Stomach (tissue), 9 donors: Measurements from ENCODE around the gene GGCX. TPM values are rescaled to one million over a fixed set of nuclear protein-coding genes. Genes with fewer than 3 reads are reported as not detected.
A peak's percentile ranks its signal among the peaks of the same experiment; 100 is the strongest.

ENCODE experiments used
- DNase-seq, 2 donors: peaks; one replicate each; pipeline versions ENCODE4 v3.0.0 to v3.0.0-alpha.2; 2013 to 2019
- H3K27ac ChIP-seq, 5 donors: fragments of 200-600 bp in 4 of 5; sonication (generic) in 4 of 5; one replicate each; pipeline ENCODE4 v1.5.1; 2013 to 2019; ENCODE audit warnings: mild to moderate bottlenecking in 1 of 5, moderate library complexity in 1 of 5
- H3K27me3 ChIP-seq, 3 donors: fragments of 200-600 bp; sonication (generic); one replicate each; pipeline ENCODE4 v1.5.1; 2017 to 2019; ENCODE audit warnings: mixed run types in 1 of 3
- H3K36me3 ChIP-seq, 4 donors: fragments of 200-600 bp; sonication (generic); 1 replicate in 3 of 4; 2 replicates in 1 of 4; pipeline ENCODE4 v1.5.1; 2016 to 2019
- H3K4me1 ChIP-seq, 4 donors: fragments of 200-600 bp; sonication (generic); one replicate each; pipeline ENCODE4 v1.5.1; 2016 to 2019
- H3K4me3 ChIP-seq, 4 donors: fragments of 200-600 bp; sonication (generic) in 3 of 4; one replicate each; pipeline ENCODE4 v1.5.1; 2016 to 2019; ENCODE audit warnings: mild to moderate bottlenecking in 1 of 4
- H3K9me3 ChIP-seq, 4 donors: fragments of 200-600 bp; sonication (generic); one replicate each; pipeline ENCODE4 v1.5.1; 2016 to 2019
- EP300 ChIP-seq: sonication (generic); formaldehyde crosslinking; IDR thresholded peaks from one replicate; pipeline ENCODE4 v1.6.1; 2017; ENCODE audit warnings: antibody characterized with exemption
- POLR2A ChIP-seq, 4 donors: fragments of 450-650 bp; IDR thresholded peaks; one replicate each; pipeline ENCODE4 v1.6.1; 2016; ENCODE audit warnings: antibody characterized with exemption in 4 of 4, control low read depth in 2 of 4, mild to moderate bottlenecking in 1 of 4, moderate library complexity in 1 of 4
- POLR2AphosphoS5 ChIP-seq, 3 donors: sonication (generic); formaldehyde crosslinking; IDR thresholded peaks; one replicate each; pipeline ENCODE4 v1.6.1; 2016; ENCODE audit warnings: antibody characterized with exemption in 3 of 3
- WGBS, 5 donors: extraction: QIAGEN DNeasy Blood & Tissue Kit in 3 of 5; methylation state at CpG; one replicate each; pipeline versions ENCODE4 v1.1.5 to v1.1.7; 2013 to 2018; 5-methylcytosine and 5-hydroxymethylcytosine counted together
- intact Hi-C: fragments of 100-400 bp; cut with DNase I; formaldehyde crosslinking; loops from one replicate; pipeline ENCODE4 v1.15.1; 2023; ENCODE audit warnings: low total_unique reads
- polyA plus RNA-seq, 3 donors: library from polyadenylated mRNA; stranded (reverse); fragments of 200-250 nt; gene quantifications; one replicate each; pipeline ENCODE4 v1.2.3, GENCODE V29; 2013
- total RNA-seq, 5 donors: library from RNA; depleted of rRNA; stranded (reverse); fragments of >200 nt; gene quantifications; one replicate each; pipeline versions ENCODE4 v1.1.0 to v1.2.3, GENCODE V29; 2014 to 2016
- TF ChIP-seq, protein P1 (sequence below), 7 experiments: fragments of 450-650 bp in 4 of 7; fragments of 200-600 bp in 3 of 7; sonication (generic) in 3 of 7; IDR thresholded peaks; one replicate each; pipeline ENCODE4 v1.5.1; 2016 to 2019; ENCODE audit warnings: antibody characterized with exemption in 7 of 7, control low read depth in 2 of 7, mild to moderate bottlenecking in 1 of 7
- donor health status: healthy with polysubstance abuse.
- donor health status: Bipolar disorder and iron deficiency.
- donor health status: healthy.

Gene GGCX
- total and polyA plus RNA-seq, 8 donors = 5.2 to 87.5 (median 15.9) TPM

DNA sequence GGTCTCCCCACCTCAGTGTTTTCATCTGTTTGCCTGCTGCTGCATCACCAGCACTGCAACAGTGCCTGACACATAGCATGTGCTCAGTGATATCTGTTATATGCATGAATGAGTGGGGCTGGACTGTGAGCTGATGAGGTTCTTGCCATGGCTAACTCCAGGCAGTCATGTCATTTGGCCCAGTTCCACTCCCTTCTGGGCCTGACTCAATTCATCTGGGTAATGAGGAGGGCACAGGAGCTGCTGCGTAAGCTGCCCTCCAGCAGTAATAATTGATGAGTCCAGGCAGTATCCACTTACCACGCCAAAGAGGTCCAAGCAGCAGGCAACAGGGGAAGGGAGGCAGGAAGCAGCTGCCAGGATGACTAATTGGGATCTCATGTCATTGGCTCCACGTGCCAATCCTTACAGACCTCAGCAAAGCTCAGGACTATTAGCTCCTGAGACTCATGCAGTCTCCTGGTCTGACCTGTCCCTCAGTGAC, 56.5 kb downstream of the GGCX start:
- peak overlapping the region in 4 of 5 donors; percentile 62 to 75 (median 71) for H3K27ac ChIP-seq

GRCh38 chr2:85503851-85504777, 57.2 kb downstream of the GGCX start:
- intact Hi-C loops = no loop called here
- Histone ChIP-seq H3K36me3 (no peaks in the 10 kb centered on the region), H3K27me3 (no peaks in the 10 kb centered on the region), H3K9me3 (no peaks in the 10 kb centered on the region), H3K4me1 (peaks cover 18 to 69% (median 39%) of the 10 kb centered on the region in 4 donors), H3K4me3 (no peak overlapping the region), H3K27ac (peak overlapping the region; percentile 42 to 75 (median 70))
- peak in 1 of 2 donors; percentile 7 for DNase-seq
- no peak for TF ChIP-seq POLR2AphosphoS5 (IDR thresholded peaks at IDR 0.05)
- TF ChIP-seq, protein P1, sequence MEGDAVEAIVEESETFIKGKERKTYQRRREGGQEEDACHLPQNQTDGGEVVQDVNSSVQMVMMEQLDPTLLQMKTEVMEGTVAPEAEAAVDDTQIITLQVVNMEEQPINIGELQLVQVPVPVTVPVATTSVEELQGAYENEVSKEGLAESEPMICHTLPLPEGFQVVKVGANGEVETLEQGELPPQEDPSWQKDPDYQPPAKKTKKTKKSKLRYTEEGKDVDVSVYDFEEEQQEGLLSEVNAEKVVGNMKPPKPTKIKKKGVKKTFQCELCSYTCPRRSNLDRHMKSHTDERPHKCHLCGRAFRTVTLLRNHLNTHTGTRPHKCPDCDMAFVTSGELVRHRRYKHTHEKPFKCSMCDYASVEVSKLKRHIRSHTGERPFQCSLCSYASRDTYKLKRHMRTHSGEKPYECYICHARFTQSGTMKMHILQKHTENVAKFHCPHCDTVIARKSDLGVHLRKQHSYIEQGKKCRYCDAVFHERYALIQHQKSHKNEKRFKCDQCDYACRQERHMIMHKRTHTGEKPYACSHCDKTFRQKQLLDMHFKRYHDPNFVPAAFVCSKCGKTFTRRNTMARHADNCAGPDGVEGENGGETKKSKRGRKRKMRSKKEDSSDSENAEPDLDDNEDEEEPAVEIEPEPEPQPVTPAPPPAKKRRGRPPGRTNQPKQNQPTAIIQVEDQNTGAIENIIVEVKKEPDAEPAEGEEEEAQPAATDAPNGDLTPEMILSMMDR (IDR thresholded peaks at IDR 0.05) = no peak
- TF ChIP-seq EP300 = no peak
- no peak for TF ChIP-seq POLR2A (IDR thresholded peaks at IDR 0.05)
- WGBS, 5 donors = 71 to 81% (median 73%) methylated on average over 18 of the region's 18 CpGs

More for the DNA sequence above, 56.5 kb downstream of the GGCX start:
- peaks cover 12 to 62% (median 33%) of the 10 kb centered on the region in 4 donors for H3K4me1 ChIP-seq
- H3K36me3 ChIP-seq = no peaks in the 10 kb centered on the region
- TF ChIP-seq POLR2AphosphoS5 (IDR thresholded peaks at IDR 0.05) (peak in 1 of 3 donors; percentile 32), POLR2A (IDR thresholded peaks at IDR 0.05) (no peak)
- no peak overlapping the region for H3K4me3 ChIP-seq
- intact Hi-C loops = no loop called here
- no peaks in the 10 kb centered on the region for H3K27me3 ChIP-seq
- no peaks in the 10 kb centered on the region for H3K9me3 ChIP-seq
- WGBS, 5 donors = 64 to 74% (median 65%) methylated on average over 3 of the region's 3 CpGs
- DNase-seq = peak; percentile 26 to 70

DNA sequence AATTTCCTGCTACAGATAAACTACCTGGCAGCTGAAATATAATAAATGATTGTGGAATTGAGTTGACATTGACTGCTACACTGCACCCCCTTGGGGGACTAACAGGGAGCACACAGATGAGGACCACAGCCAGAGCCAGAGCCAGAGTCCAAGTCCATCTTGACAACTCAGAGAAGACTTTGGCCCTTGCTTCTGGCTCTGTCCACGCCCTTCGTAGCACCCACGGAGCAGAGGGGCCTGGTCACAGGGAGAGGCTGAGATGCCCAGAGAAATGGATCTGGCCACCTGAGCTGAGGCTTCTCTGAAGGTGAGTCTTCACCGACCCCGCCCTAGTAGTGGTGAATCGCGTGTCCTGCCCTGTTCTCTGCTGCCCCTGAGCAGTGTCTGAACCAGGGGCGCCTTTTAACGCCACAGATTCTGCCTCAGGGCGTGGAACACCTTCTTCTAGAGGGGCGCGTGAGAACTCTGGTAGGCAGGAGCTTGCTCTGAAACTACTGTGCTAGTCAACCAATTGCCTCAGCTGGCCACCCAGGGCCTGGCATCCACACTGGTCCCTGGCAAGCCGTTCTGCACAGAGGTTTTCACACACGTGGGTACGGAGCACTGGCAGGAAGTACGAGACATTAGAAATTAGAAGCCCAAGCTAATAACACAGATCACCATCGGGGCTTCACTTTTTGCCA, 58.0 kb downstream of the GGCX start:
- no peak for TF ChIP-seq POLR2A (IDR thresholded peaks at IDR 0.05)
- TF ChIP-seq EP300 = no peak
- TF ChIP-seq, protein P1 (IDR thresholded peaks at IDR 0.05) = peak in 1 of 7 experiments; percentile 9
- no peak for TF ChIP-seq POLR2AphosphoS5 (IDR thresholded peaks at IDR 0.05)
- H3K27ac ChIP-seq = peak overlapping the region; percentile 42 to 75 (median 70)
- no peaks in the 10 kb centered on the region for H3K27me3 ChIP-seq
- DNase-seq = peak; percentile 38 to 58
- intact Hi-C loops = no loop called here
- H3K36me3 ChIP-seq = no peaks in the 10 kb centered on the region
- no peak overlapping the region for H3K4me3 ChIP-seq
- H3K4me1 ChIP-seq = peaks cover 19 to 77% (median 39%) of the 10 kb centered on the region in 4 donors
- no peaks in the 10 kb centered on the region for H3K9me3 ChIP-seq
- 55 to 73% (median 59%) methylated on average over 16 to 17 of the region's 17 CpGs for WGBS, 5 donors

- Histone ChIP-seq H3K9me3 (no peaks in the 10 kb centered on the region), H3K27ac (peak overlapping the region in 3 of 5 donors; percentile 70 to 75 (median 72)), H3K4me1 (peaks cover 19 to 77% (median 39%) of the 10 kb centered on the region in 4 donors), H3K27me3 (no peaks in the 10 kb centered on the region), H3K4me3 (no peak overlapping the region), H3K36me3 (no peaks in the 10 kb centered on the region)
- TF ChIP-seq, protein P1 (IDR thresholded peaks at IDR 0.05) = no peak
- TF ChIP-seq EP300 (no peak), POLR2AphosphoS5 (IDR thresholded peaks at IDR 0.05) (peak in 1 of 3 donors; percentile 57)
- WGBS, 5 donors = 46 to 67% (median 48%) methylated on average over 3 of the region's 3 CpGs
- intact Hi-C loops = no loop called here
- no peak for DNase-seq
Measured at GRCh38 chr2:85502720-85503119, 58.6 kb downstream of the GGCX start.
